HG03520 (cell line): ENCODE results near the gene MED27.
A peak's percentile ranks its signal among the peaks of the same experiment; 100 is the strongest.

Experiments
- ATAC-seq: cut with Tn5 transposase; IDR thresholded peaks from one replicate; pipeline ENCODE4 v1.9.1; 2021; ENCODE audit warnings: mild to moderate bottlenecking, moderate library complexity; ENCODE audit not compliant: unreplicated experiment

The MED27 gene, protein sequence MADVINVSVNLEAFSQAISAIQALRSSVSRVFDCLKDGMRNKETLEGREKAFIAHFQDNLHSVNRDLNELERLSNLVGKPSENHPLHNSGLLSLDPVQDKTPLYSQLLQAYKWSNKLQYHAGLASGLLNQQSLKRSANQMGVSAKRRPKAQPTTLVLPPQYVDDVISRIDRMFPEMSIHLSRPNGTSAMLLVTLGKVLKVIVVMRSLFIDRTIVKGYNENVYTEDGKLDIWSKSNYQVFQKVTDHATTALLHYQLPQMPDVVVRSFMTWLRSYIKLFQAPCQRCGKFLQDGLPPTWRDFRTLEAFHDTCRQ

DNA sequence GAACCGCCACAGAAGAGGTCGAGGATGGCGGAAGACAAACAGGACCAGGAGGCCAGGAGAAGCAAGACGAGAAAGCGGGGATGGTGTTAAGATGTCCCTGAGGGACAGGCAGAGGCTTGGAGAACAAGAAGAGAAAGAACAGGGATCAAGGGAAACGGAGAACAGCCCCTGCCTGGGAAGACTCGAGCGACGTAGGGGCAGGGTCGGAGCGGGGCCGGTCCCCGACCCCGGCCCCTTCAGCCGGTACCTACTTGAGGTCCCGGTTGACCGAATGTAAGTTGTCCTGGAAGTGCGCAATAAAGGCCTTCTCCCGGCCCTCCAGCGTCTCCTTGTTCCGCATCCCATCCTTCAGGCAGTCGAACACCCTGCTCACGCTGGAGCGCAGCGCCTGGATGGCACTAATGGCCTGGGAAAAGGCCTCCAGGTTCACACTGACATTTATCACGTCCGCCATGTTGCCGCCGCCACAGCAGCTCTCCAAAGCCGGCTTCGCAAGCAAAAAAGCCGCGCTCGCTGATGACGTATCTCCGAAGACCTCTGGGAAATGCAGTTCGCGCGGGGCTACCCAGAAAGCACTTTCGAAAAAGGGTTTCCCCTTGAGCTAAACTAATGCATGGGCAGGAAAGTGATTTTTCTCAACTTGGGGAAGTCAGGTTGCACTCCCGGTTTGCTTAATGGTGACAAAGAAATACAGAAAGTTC lies at the start of gene MED27:
TSS of gene MED27 (minus strand) at position 477 of the 701 bp plus-strand sequence. CDS start at position 454, 23 bp downstream.
- peak; percentile 93 for ATAC-seq

- no peak for ATAC-seq
Measured at GRCh38 chr9:132127888-132128534, 48.3 kb upstream of the MED27 start.

- no peak for ATAC-seq
Measured at GRCh38 chr9:132126680-132127236, 47.1 kb upstream of the MED27 start.

GRCh38 chr9:132125944-132126679 lies 46.4 kb upstream of the MED27 start:
- ATAC-seq: no peak

GRCh38 chr9:132125361-132125760 lies 45.7 kb upstream of the MED27 start:
- no peak for ATAC-seq

DNA sequence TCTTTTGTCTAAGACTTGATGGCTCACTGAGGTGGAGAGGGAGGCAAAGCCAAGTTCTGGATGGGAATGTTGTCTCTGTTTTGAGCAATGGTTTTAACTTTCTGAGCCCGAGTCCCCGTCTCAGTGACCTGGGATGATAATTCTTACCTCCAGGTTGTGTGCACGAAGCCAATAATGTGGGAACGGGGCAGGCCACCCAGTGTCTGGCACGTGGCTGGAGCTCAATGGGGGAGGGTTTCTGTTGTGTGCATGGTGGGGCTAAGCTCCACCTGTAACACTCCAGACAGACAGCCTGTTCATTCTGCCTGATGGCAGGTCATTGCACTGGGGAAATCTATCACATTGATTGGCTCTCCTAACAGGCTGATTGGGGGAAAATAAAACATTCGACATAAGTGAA lies 45.1 kb upstream of the MED27 start:
- ATAC-seq: no peak

DNA sequence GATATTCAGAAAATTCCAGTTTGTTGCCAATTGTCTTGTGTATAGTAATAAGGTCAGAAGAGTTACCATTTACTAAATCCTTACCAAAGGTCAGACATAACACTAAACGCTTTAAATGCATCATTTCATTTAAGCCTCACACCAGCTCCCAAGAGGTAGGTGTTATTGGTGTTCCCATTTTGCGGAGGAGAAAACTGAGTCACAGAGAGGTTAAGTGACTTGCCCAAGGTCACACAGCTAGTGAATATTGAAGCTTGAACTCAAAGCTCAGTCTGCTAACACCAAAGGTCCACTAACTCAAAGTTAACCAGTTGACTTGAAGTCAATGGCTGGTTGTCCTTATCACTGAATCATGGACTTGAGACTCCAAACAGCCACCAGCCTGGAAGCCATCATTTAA lies 41.4 kb upstream of the MED27 start:
- no peak for ATAC-seq

- ATAC-seq: no peak
Measured at GRCh38 chr9:132117694-132118093, 38.0 kb upstream of the MED27 start.

DNA sequence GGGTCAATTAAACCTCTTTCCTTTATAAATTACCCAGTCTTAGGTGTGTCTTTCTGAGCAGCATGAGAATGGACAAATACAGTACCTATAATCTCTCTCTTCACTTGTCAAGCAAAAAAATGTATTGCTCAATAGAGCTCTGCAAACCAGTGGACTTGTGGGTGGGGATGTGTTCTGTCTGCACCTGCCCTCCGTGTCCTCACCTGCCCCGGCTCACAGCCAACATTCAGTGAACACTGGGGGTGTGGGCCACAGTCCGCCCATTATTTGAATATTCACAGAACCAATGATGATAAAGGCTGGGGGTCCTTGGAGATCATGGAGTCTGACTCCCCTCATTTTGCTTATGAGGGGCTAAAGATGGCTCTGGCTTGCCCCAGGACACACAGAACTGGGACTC lies 36.9 kb upstream of the MED27 start:
- no peak for ATAC-seq

- no peak for ATAC-seq
Measured at GRCh38 chr9:132114102-132114707, 34.5 kb upstream of the MED27 start.

GRCh38 chr9:132109291-132109690 lies 29.6 kb upstream of the MED27 start:
- ATAC-seq: no peak

- ATAC-seq: no peak
Measured at GRCh38 chr9:132108728-132109127, 29.1 kb upstream of the MED27 start.

GRCh38 chr9:132099741-132100407 lies 20.2 kb upstream of the MED27 start:
- ATAC-seq: no peak

DNA sequence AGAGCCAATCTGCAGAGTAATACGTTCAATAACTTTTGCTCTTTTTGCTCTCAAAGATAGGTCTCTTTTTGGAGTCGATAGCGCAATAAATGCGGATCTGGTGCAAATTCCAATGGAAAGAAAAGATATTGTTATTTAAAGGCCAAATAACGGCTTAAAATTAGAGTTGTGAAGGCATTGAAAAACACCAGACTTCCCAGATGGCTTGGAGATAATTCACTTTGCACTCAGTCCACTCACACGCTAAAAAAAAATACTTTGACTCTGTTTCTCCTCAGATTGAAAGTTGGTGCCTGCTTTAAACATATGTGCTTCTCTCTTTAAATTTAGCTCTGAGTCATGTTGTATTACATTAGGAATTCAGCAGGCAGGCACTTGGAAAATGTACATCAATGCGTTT lies 19.5 kb upstream of the MED27 start:
- no peak for ATAC-seq

DNA sequence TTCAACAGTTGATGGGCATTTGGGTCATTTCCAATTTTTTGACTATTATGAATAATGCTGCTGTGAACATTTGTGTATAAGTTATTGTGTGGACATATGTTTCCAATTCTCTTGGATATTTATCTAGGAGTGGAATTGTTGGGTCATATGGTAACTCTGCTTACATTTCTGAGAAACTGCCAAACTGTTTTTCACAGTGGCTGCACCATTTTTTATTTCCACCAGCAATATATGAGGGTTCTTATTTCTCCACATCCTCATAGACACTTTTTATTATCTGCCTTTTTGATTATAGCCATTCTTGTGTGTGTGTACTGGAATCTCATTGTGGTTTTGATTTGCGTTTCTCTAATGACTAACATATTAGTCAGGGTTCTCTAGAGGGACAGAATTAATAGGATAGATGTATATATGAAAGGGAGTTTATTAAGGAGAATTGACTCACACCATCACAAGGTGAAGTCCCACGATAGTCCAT lies 14.7 kb upstream of the MED27 start:
- no peak for ATAC-seq

DNA sequence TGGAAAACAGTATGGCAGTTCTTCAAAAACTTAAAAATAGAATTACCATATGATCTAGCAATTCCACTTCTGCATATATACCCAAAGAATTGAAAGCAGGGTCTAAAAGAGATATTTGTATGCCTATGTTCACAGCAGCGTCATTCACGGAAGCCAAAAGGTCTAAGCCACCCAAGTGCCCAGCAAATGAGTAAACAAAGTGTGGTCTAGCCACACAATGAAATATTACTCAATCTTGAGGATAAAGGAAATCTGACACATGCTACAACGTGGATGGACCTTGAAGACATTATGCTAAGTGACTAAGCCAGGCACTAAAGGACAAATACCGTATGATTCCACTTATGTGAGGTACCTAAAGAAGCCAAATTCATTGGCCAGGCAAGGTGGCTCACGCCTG lies 11.1 kb upstream of the MED27 start:
- ATAC-seq: no peak

DNA sequence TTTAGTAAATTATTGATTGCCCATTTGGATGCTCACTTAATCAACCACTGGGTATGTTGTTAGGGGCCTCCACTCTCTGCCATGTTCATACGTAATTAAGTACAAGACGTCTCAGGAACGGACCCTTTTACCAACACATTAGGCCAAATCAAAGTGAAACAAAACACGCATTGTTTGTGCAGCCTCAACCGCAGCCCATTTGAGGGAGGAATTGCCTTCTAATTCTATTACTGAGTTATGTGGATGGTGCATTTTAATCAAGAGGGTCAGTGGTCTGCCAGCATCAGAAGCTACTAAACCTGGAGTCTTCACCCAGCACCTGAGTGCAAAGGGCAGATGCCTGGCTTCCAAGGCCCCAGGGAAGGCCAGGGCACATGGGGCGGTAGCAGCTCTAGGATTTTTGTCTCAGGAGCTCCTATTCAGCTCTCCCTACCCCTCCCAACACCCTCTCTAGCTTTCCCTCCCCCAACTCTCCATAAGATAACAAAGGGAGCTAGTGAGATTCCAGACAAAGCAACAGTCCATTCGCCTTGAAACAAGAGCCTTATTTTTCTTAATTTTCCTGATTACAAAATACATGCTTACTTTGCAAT lies 7.9 kb upstream of the MED27 start:
- no peak for ATAC-seq

- ATAC-seq: no peak
Measured at GRCh38 chr9:132082188-132082587, 2.5 kb upstream of the MED27 start.

DNA sequence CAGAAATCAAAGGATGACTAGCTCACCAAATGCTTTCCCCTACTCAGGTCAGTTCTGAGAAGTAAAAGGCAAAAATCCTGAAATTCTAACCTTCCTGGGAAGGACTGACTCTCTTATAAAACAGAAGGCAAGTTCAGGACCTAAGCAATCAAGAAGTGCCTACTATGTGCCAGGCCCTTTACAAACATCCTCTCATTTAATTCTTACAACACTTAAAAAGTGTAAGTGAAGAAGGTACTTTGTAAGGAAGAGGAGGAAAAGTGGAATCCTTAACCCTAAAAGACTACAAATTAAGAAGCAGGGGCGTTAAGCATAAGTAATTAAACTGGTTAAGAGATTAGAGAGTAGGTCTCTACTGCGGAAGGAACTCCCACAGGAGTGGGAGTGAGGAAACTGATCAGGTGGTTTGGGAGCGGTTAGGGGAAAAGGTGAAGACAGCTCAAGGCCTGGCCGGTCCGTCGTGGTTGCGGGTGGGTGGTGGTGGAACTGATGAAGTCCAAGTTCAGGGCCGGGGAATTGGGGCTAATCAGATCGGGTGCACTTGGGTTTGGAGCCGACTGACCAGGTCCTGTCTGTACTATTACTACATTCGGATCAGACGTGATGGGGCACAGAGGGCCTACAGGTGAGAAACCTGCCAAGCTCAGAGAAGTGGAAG lies 839 bp downstream of the MED27 start:
- ATAC-seq: no peak
